Coronary artery (tissue), 2 donors: ENCODE data around the gene HOPX.
"Not testable (repeated sequence)": the region's sequence is repeated elsewhere in the genome, so short reads cannot be mapped to it uniquely, and the experiment has no call there.

ENCODE experiments used
- DNase-seq: peaks from one replicate; pipeline ENCODE4 v3.0.0-alpha.2; 2017; ENCODE audit warnings: low spot score
- H3K27ac ChIP-seq, 2 donors: fragments of 200-600 bp; sonication (generic); one replicate each; pipeline ENCODE4 v1.5.1; 2016 to 2019
- H3K4me3 ChIP-seq: fragments of 200-600 bp; sonication (generic); 2 replicates; pipeline ENCODE4 v1.5.1; 2016; ENCODE audit warnings: mild to moderate bottlenecking, moderate library complexity
- CTCF ChIP-seq: fragments of 200-600 bp; sonication (generic); IDR thresholded peaks from one replicate; pipeline ENCODE4 v1.5.1; 2019; ENCODE audit warnings: antibody characterized with exemption

HOPX gene

GRCh38 chr4:56619160-56619559 lies 61.9 kb downstream of the HOPX start:
- DNase-seq = no peak
- Histone ChIP-seq H3K4me3 (no peak overlapping the region), H3K27ac (no peak overlapping the region)
- TF ChIP-seq CTCF = no peak

GRCh38 chr4:56618734-56619133 lies 62.4 kb downstream of the HOPX start:
- no peak overlapping the region for H3K4me3 ChIP-seq
- DNase-seq = no peak
- H3K27ac ChIP-seq = no peak overlapping the region
- no peak for TF ChIP-seq CTCF

GRCh38 chr4:56613101-56613862 lies 67.8 kb downstream of the HOPX start:
- no peak overlapping the region for H3K4me3 ChIP-seq
- no peak for DNase-seq
- H3K27ac ChIP-seq = no peak overlapping the region
- TF ChIP-seq CTCF = no peak

- TF ChIP-seq CTCF = no peak
- Histone ChIP-seq H3K4me3 (no peak overlapping the region), H3K27ac (no peak overlapping the region)
- no peak for DNase-seq
Observed at GRCh38 chr4:56612282-56612681, 68.8 kb downstream of the HOPX start.

GRCh38 chr4:56611501-56611900 lies 69.6 kb downstream of the HOPX start:
- no peak for TF ChIP-seq CTCF
- Histone ChIP-seq H3K4me3 (no peak overlapping the region), H3K27ac (no peak overlapping the region)
- DNase-seq = no peak

GRCh38 chr4:56610170-56610569 lies 70.9 kb downstream of the HOPX start:
- H3K4me3 ChIP-seq, H3K27ac ChIP-seq, DNase-seq: not testable (repeated sequence)

GRCh38 chr4:56607926-56608325 lies 73.2 kb downstream of the HOPX start:
- TF ChIP-seq CTCF = no peak
- H3K4me3 ChIP-seq = no peak overlapping the region
- H3K27ac ChIP-seq = no peak overlapping the region
- no peak for DNase-seq
